Frontal cortex (tissue), 4 donors: ENCODE data around the gene ZNF175. TPM values are rescaled to one million over a fixed set of nuclear protein-coding genes. Genes with fewer than 3 reads are reported as not detected.
"Not testable (repeated sequence)": the region's sequence is repeated elsewhere in the genome, so short reads cannot be mapped to it uniquely, and the experiment has no call there.

Experiments
- DNase-seq, 2 donors: peaks; one replicate each; pipeline ENCODE4 v3.0.0; 2012; ENCODE audit warnings: low spot score in 2 of 2
- FAIRE-seq: peaks from 2 replicates; lab custom pipeline; 2012; peaks lifted over from hg19 to GRCh38; lab: Jason Lieb, UNC
- total RNA-seq: library from RNA; depleted of rRNA; stranded (reverse); fragments of >200 nt; gene quantifications from one replicate; pipeline ENCODE4 v1.2.3, GENCODE V29; 2014
- donor health status: control.
- donor health status: control.
- donor health status: control.

ZNF175 gene
- total RNA-seq, 1 donor from 2014 or later, result 7.3 TPM

DNA sequence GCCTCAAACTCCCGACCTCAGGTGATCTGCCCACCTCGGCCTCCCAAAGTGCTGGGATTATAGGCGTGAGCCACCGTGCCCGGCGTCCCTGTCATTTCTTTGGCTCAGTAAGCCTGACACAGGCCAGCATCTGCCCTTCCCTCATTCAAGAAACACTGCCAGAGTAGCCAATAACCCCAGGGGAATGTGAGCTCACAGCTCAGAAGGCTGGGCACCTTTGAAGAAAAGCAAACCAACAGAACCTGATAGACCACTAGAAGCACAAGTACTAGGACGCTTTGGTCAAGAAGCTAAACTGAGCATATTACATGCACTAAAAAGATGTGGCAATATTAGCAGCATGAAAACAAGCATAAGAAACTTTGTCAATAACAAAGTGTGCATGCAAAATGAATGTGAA lies 44.9 kb downstream of the ZNF175 start:
- no peak for FAIRE-seq

DNA sequence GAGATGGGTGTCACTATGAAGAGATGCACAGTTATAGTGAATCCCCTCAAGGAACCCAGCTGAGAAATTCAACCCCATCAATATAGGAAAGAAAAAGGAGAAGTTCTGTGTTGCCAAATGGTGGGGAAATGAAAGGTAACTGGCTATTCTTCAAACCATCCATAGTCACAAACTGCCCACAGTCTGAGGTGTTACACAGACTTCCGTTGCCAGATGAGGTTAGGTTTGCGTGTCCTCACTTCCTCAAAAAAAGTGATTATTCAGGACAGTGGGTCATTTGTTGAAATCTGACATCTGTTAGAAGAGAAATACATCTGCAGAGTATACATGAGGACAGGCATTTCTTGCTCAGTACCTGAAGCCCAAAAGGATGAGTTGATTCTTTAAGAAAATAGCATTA lies 50.1 kb downstream of the ZNF175 start:
- FAIRE-seq, result no peak
- no peak for DNase-seq

More for the DNA sequence above, 44.9 kb downstream of the ZNF175 start:
- DNase-seq, result no peak

DNA sequence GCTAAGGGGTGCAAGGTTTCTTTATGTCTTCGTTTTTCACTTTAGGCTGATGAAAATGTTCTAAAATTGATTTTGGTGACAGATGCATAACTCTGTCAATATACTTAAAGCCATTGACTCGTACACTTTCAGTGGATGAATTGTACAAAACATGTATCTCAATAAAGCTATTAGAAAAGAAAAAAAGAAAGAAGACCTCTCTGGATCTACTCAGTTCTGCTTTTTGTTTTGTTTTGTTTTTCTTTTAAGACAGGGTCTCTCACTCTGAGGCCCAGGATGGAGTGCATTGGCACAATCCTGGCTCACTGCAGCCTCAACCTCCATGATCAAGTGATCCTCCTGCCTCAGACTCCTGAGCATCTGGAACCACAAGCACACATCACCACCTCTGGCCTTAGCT lies 55.6 kb downstream of the ZNF175 start:
- FAIRE-seq, result no peak
- DNase-seq, result no peak

DNA sequence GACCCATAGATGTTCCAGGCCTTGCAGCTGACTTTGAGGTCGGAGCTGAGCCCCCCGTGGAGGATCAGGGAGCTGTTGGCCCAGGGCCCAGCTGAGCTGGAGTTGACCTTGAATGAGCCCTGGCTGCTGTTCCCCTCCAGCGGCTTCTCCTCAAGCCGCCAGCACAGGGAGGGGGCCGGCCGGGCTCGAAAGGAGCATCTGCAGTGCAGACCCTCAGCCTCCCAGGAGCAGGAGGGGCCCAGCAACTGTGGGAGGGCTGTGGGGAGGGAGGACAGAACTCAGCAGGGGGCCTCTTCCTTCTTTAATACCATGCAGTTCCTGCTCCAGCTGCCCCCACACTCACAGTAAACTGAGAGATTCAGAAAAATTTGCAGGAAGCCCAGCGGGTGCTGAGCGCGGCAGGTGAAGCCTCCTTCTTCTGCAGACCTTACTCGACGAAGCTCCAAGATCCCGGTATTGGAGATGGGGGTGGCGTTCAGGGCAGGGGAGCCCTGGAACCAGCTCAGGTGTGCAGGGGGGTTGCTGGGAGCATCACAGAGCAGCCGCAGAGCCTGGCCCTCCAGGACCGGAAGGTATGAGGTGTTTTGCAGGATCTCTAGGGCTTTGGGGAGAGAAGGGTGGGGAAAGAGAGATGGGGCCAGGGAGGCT lies 56.5 kb downstream of the ZNF175 start:
- FAIRE-seq (no peak), DNase-seq (no peak)

DNA sequence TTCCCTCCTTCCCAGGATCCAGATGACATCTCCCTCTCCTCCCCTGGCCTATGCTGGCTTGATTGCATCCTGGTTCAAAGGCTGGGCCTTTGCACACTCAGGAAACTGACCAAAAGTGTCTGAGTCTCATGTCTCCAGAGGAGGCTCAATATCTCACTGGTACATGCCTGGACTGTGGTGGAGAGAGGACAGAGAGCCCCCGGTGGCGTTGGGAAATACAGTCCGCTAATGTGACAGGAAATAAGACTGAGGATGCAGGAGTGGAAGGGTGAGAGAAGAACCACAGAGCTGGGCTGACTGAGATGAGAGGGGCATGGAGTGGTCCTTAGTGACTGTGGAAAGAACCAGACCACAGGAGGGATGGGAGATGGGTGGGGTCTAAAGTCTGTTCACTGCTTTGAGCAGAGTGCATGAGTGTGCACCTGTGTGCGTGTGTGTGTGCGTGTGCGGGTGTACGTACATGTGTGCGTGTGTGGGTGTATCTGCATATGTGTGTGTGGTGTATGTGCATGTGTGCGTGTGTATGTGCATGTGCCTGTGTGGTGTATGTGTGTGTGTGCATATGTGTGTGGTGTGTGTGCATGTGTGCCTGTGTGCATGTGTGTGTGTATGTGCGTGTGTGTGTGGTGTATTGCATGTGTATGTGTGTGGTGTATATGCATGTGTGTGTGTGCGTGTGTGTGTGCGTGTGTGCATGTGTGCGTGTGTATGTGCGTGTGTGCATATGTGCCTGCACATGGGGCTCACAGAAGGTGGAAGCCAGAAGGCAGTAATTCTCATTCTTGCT lies 57.3 kb downstream of the ZNF175 start:
- FAIRE-seq, result no peak

DNA sequence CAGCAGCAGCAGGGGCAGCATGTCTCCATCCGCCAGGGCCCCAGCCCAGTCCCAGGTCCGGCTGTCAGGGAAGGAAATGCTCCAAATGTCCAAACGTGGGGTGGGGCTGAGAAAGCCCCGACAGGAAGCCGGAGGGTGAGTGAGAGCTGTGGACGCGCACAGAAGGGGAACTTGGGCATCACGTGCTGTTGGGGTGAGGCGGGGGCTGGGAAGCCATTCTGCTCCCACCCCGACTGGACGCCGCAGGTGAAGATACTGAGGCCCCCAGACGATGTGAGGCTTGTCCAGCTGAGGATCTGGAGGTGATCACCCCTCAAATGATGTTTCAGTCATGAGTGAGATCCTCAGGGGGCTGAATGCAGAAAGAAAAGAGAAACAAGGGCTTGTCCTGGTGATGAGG lies 59.2 kb downstream of the ZNF175 start, which contains the start of gene SIGLEC5:
Gene SIGLEC5 (minus strand): TSS at position 87 of the 400 bp plus-strand sequence. CDS start 66 bp downstream, at position 21.
- not testable (repeated sequence) for DNase-seq, FAIRE-seq

More for the DNA sequence above, 57.3 kb downstream of the ZNF175 start:
- no peak for DNase-seq

DNA sequence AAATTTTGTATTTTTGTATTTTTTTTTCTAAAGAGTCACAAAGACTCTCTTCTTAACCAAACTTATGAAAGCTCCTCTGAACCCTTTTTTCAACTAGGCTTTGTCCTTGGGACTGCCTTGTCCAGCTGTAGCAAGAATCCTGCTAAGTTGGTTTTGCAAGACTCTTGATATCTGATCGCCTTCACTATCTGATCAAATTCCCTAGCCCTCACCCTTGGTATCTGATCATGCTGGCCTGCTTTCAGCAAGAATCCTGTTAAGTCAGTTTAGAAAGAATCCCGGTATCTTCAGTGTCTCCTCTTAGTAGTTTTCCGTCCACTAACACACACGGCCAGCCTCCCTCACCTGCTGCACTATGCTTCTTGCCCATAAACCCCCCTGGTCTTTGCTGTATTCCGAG lies 61.0 kb downstream of the ZNF175 start:
- FAIRE-seq (no peak), DNase-seq (no peak)

DNA sequence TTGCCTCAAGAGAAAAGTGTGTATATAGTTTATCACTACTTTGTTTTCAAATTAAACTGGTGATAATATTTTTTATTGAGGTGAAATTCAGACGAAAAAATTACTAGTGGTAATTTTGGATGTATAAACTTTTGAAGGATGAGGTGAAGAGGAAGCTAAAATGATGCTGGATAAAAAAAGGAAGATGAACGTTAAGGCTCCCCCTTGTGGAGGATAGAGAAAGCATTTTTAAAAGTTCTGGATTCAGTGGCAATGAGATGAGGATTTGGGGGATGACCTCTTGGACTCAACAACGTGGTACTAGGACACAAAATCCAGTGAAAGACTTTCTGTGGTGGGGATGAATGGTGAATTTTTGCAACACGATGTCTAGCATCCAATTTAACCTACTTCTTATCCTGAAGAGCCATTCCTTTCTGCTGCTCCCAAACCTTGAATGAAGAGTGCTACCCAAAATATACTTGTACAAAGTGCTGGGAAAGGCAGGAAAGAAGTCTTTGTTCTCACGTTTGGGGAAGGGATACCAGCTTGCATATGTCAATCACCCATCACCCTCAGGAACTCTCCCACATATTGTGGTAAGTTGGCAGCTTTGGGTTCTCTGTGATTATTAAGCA lies 66.4 kb downstream of the ZNF175 start:
- FAIRE-seq, result no peak

DNA sequence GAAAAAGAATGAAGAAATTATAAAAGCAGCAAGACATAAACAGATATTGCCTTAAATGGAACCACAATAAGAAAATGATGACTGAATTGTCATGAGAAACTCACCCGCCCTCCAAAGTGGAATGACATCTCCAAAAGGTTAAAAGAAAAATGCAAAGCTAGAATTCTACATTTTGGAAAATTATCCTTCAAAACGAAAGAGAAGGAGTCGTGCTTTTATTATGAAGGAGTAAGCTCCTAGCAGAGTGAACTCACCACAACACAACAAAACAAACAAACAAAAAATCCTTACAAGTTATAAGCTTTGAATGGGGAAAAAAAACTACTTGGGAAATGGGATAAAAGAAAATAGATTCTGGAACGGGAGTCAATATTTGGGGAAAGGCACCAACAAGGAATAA lies 68.8 kb downstream of the ZNF175 start:
- FAIRE-seq, result no peak

More for the DNA sequence above, 66.4 kb downstream of the ZNF175 start:
- DNase-seq, result no peak

DNA sequence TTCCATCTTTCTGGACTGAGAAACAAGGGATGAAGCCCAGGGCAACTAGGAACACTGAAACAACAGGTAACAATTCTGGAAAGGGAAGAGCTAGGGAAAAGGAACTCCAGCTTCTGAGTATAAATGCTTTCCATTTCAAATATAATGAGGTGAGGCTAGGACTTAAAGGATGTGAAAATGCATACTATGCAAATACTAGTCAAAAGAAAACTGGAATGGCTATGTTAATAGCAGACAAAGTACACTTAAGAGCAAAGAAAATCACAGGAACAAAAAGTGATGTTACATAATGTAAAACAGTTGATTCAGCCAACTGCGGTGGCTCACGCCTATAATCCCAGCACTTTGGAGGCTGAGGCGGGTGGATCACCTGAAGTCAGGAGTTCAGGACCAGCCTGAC lies 69.3 kb downstream of the ZNF175 start:
- no peak for FAIRE-seq
- no peak for DNase-seq

More for the DNA sequence above, 68.8 kb downstream of the ZNF175 start:
- DNase-seq, result no peak

DNA sequence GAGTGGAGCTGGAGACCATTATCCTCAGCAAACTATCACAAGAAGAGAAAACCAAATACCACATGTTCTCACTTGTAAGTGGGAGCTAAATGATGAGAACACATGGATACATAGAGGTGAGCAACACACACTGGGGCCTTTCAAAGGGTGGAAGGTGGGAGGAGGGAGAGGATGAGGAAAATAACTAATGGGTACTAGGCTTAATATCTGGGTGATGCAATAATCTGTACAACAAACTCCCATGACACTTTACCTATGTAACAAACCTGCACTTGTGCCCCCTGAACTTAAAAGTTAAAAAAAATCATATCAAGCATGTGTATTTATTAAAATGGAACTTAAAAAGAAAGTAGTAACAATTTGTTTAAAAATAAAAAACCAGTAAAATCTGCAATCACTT lies 70.6 kb downstream of the ZNF175 start:
- no peak for DNase-seq
- no peak for FAIRE-seq

Other genes starting within 250 kb of the ZNF175 start
- gene VSIG10L, start 229.1 kb upstream of the ZNF175 start, total RNA-seq, result 0.41 TPM
- 41.2 TPM for gene ETFB, start 204.9 kb upstream of the ZNF175 start, total RNA-seq
- not detected for gene CLDND2, start 202.3 kb upstream of the ZNF175 start, total RNA-seq
- gene NKG7, start 198.6 kb upstream of the ZNF175 start, total RNA-seq, result not detected
- gene LIM2, start 183.3 kb upstream of the ZNF175 start, total RNA-seq, result not detected
- gene C19orf84, start 180.7 kb upstream of the ZNF175 start, total RNA-seq, result not detected
- 1.2 TPM for gene SIGLEC10, start 153.6 kb upstream of the ZNF175 start, total RNA-seq
- 0.82 TPM for gene SIGLEC8, start 112.8 kb upstream of the ZNF175 start, total RNA-seq
- not detected for gene CEACAM18, start 92.7 kb upstream of the ZNF175 start, total RNA-seq
- gene SIGLEC12, start 69.5 kb upstream of the ZNF175 start, total RNA-seq, result not detected
- not detected for gene SIGLEC6, start 39.6 kb upstream of the ZNF175 start, total RNA-seq
- under 0.01 TPM for gene SIGLEC5, start 59.1 kb downstream of the ZNF175 start, total RNA-seq
- 0.41 TPM for gene SIGLEC14, start 75.5 kb downstream of the ZNF175 start, total RNA-seq
- 3.7 TPM for gene SPACA6, start 122.0 kb downstream of the ZNF175 start, total RNA-seq
- 3.3 TPM for gene HAS1, start 152.7 kb downstream of the ZNF175 start, total RNA-seq
- gene FPR1, start 180.6 kb downstream of the ZNF175 start, total RNA-seq, result 4.5 TPM
- gene FPR2, start 189.9 kb downstream of the ZNF175 start, total RNA-seq, result 0.41 TPM
- gene FPR3, start 223.9 kb downstream of the ZNF175 start, total RNA-seq, result under 0.01 TPM